GM23338 (cell line): ENCODE data around the gene FAM120A. TPM values are rescaled to one million over a fixed set of nuclear protein-coding genes. Genes with fewer than 3 reads are reported as not detected.

Experiments
- ATAC-seq: fragments of 200-7000 bp; cut with Tn5 transposase; 3 replicates; pipeline ENCODE4 v1.9.1; 2020
- DNase-seq: peaks from one replicate; pipeline ENCODE4 v3.0.0-alpha.2; 2015; ENCODE audit warnings: low spot score
- H2AFZ ChIP-seq: fragments of 200-600 bp; sonication (generic); 2 replicates; pipeline ENCODE4 v1.8.0; 2016; ENCODE audit warnings: antibody characterized with exemption, mild to moderate bottlenecking, moderate library complexity
- H3F3A ChIP-seq: fragments of 200-600 bp; sonication (generic); replicated peaks from 2 replicates; pipeline ENCODE4 v1.8.0; 2017; ENCODE audit warnings: antibody characterized with exemption, mixed run types, low read depth
- H3K27ac ChIP-seq: fragments of 200-600 bp; sonication (generic); 2 replicates; pipeline ENCODE4 v1.6.1; 2016; ENCODE audit warnings: low read depth
- H3K27me3 ChIP-seq: fragments of 200-600 bp; sonication (generic); 2 replicates; pipeline ENCODE4 v1.8.0; 2016; ENCODE audit warnings: mild to moderate bottlenecking, mixed run types, moderate library complexity; ENCODE audit not compliant: insufficient read depth
- H3K36me3 ChIP-seq: fragments of 200-600 bp; sonication (generic); 2 replicates; pipeline ENCODE4 v1.8.0; 2016; ENCODE audit warnings: mild to moderate bottlenecking; ENCODE audit not compliant: insufficient read depth
- H3K4me1 ChIP-seq: fragments of 200-600 bp; sonication (generic); 2 replicates; pipeline ENCODE4 v1.8.0; 2016; ENCODE audit warnings: mild to moderate bottlenecking, moderate library complexity; ENCODE audit not compliant: insufficient read depth
- H3K4me2 ChIP-seq: fragments of 200-600 bp; sonication (generic); 2 replicates; pipeline ENCODE4 v1.7.1; 2017; ENCODE audit warnings: mixed run types
- H3K4me3 ChIP-seq: fragments of 200-600 bp; sonication (generic); 2 replicates; pipeline ENCODE4 v1.6.1; 2016; ENCODE audit warnings: mixed run types
- H3K79me2 ChIP-seq: fragments of 200-600 bp; sonication (generic); replicated peaks from 2 replicates; pipeline ENCODE4 v1.8.0; 2017; ENCODE audit warnings: mild to moderate bottlenecking; ENCODE audit not compliant: insufficient read depth
- H3K9me2 ChIP-seq: fragments of 200-600 bp; sonication (generic); 2 replicates; pipeline ENCODE4 v1.8.0; 2017; ENCODE audit not compliant: insufficient read depth
- H4K20me1 ChIP-seq: fragments of 200-600 bp; sonication (generic); replicated peaks from 2 replicates; pipeline ENCODE4 v1.8.0; 2017; ENCODE audit warnings: mild to moderate bottlenecking; ENCODE audit not compliant: insufficient read depth
- H3K27ac Mint-ChIP-seq: 2 replicates; pipeline ENCODE4 v1.8.0; 2020; ENCODE audit warnings: inconsistent platforms, mild to moderate bottlenecking, moderate library complexity, mixed read lengths
- H3K27me3 Mint-ChIP-seq: 3 replicates; pipeline ENCODE4 v1.8.0; 2022; ENCODE audit warnings: low read depth, mild to moderate bottlenecking, moderate library complexity, mixed read lengths, inconsistent platforms; ENCODE audit not compliant: insufficient read depth, poor library complexity
- H3K36me3 Mint-ChIP-seq: 3 replicates; pipeline ENCODE4 v1.8.0; 2021; ENCODE audit warnings: low read depth, mild to moderate bottlenecking, inconsistent platforms, moderate library complexity, mixed read lengths
- H3K4me1 Mint-ChIP-seq: 3 replicates; pipeline ENCODE4 v1.8.0; 2020; ENCODE audit warnings: mild to moderate bottlenecking, inconsistent platforms, mixed read lengths
- H3K4me3 Mint-ChIP-seq: 3 replicates; pipeline ENCODE4 v1.8.0; 2021; ENCODE audit warnings: moderate library complexity, mild to moderate bottlenecking, inconsistent platforms, mixed read lengths
- H3K9me3 Mint-ChIP-seq: 3 replicates; pipeline ENCODE4 v1.8.0; 2020; ENCODE audit warnings: moderate library complexity, mild to moderate bottlenecking, inconsistent platforms, mixed read lengths
- CTCF ChIP-seq, 2 experiments: fragments of 200-600 bp in 1 of 2; sonication (generic) in 1 of 2; conservative IDR thresholded peaks; 2 replicates each; pipeline versions ENCODE4 v1.5.1 to v1.6.1; 2016 to 2017; ENCODE audit warnings: antibody characterized with exemption in 2 of 2, low read depth in 2 of 2, mild to moderate bottlenecking in 2 of 2, moderate library complexity in 1 of 2
- ETS1 ChIP-seq: IDR thresholded peaks from 2 replicates; pipeline ENCODE4 v1.6.1; 2016; ENCODE audit warnings: antibody characterized with exemption
- EZH2 ChIP-seq: fragments of 200-600 bp; sonication (generic); IDR thresholded peaks from one replicate; pipeline ENCODE4 v1.8.0; 2017; ENCODE audit warnings: antibody characterized with exemption, mild to moderate bottlenecking, low read depth; ENCODE audit not compliant: unreplicated experiment
- EZH2phosphoT487 ChIP-seq: fragments of 200-600 bp; sonication (generic); IDR thresholded peaks from one replicate; pipeline ENCODE4 v1.8.1; 2018; ENCODE audit warnings: antibody characterized with exemption; ENCODE audit not compliant: unreplicated experiment
- JUNB ChIP-seq: IDR thresholded peaks from one replicate; pipeline ENCODE4 v1.6.1; 2016; ENCODE audit warnings: antibody characterized with exemption; ENCODE audit not compliant: unreplicated experiment
- NANOG ChIP-seq: IDR thresholded peaks from 2 replicates; pipeline ENCODE4 v1.6.1; 2016; ENCODE audit warnings: antibody characterized with exemption, borderline replicate concordance
- POLR2AphosphoS5 ChIP-seq: IDR thresholded peaks from 2 replicates; pipeline ENCODE4 v1.6.1; 2016; ENCODE audit warnings: antibody characterized with exemption, low read depth
- REST ChIP-seq: IDR thresholded peaks from one replicate; pipeline ENCODE4 v1.6.1; 2018; ENCODE audit warnings: antibody characterized with exemption; ENCODE audit not compliant: unreplicated experiment
- STAT1 ChIP-seq: IDR thresholded peaks from one replicate; pipeline ENCODE4 v1.6.1; 2016; ENCODE audit warnings: antibody characterized with exemption; ENCODE audit not compliant: unreplicated experiment
- ZNF114 ChIP-seq: fragments of 250-450 bp; sonication (Bioruptor Pico); IDR thresholded peaks from 2 replicates; pipeline ENCODE4 v1.5.0; 2020; ENCODE audit warnings: mild to moderate bottlenecking, moderate library complexity
- ZNF331 ChIP-seq: fragments of 250-450 bp; sonication (Bioruptor Pico); IDR thresholded peaks from 2 replicates; pipeline ENCODE4 v1.5.0; 2020; ENCODE audit warnings: low read depth, mild to moderate bottlenecking, moderate library complexity
- ZNF462 ChIP-seq: fragments of 250-450 bp; sonication (Bioruptor Pico); IDR thresholded peaks from 2 replicates; pipeline ENCODE4 v1.5.0; 2020; ENCODE audit warnings: mild to moderate bottlenecking, moderate library complexity
- polyA plus RNA-seq: library from polyadenylated mRNA; unstranded; fragments of >200 nt; fragmentation: Nextera tagmentation; extraction: Ambion mirVana; gene quantifications from 2 replicates; pipeline ENCODE4 v1.2.1, GENCODE V29; 2016
- total RNA-seq: library from RNA; depleted of rRNA; stranded (reverse); fragments of >200 nt; shearing (Covaris generic); gene quantifications from 2 replicates; pipeline ENCODE4 v1.2.3, GENCODE V29; 2014

Gene FAM120A
- total and polyA plus RNA-seq, 2 experiments from 2014 or later: 28.2 to 52.5 TPM

GRCh38 chr9:93507768-93508167, 56.3 kb downstream of the FAM120A start:
- no peak overlapping the region for H3K4me3 ChIP-seq
- H3K27me3 Mint-ChIP-seq: no peaks in the 10 kb centered on the region
- H3K36me3 ChIP-seq: no peaks in the 10 kb centered on the region
- H3K27ac Mint-ChIP-seq: no peak overlapping the region
- no peaks in the 10 kb centered on the region for H3F3A ChIP-seq
- H3K27me3 ChIP-seq: no peaks in the 10 kb centered on the region
- H3K9me3 Mint-ChIP-seq: no peaks in the 10 kb centered on the region
- TF ChIP-seq ETS1 (no peak), POLR2AphosphoS5 (no peak), JUNB (no peak), NANOG (no peak), CTCF (conservative IDR thresholded peaks at IDR 0.05; ENCODE audit: low read depth in 2 of 2) (no peak), STAT1 (no peak), ZNF331 (CRISPR knock-in tag) (no peak), ZNF114 (CRISPR knock-in tag) (no peak), REST (no peak), ZNF462 (no peak), EZH2phosphoT487 (no peak), EZH2 (no peak)
- no peak overlapping the region for H3K27ac ChIP-seq
- H3K4me3 Mint-ChIP-seq: no peak overlapping the region
- DNase-seq (no peak), ATAC-seq (no peak)
- H4K20me1 ChIP-seq: peaks cover 38% of the 10 kb centered on the region; the same call in 1 of the 2 replicates
- H3K9me2 ChIP-seq: no peaks in the 10 kb centered on the region
- H3K79me2 ChIP-seq: peaks cover 78% of the 10 kb centered on the region
- peaks cover 15% of the 10 kb centered on the region; the same call in 1 of the 2 replicates for H3K4me1 ChIP-seq
- peaks cover 26% of the 10 kb centered on the region for H3K4me1 Mint-ChIP-seq
- H3K36me3 Mint-ChIP-seq: peaks cover 5% of the 10 kb centered on the region; the same call in 2 of the 3 replicates
- no peak overlapping the region for H2AFZ ChIP-seq
- no peak overlapping the region for H3K4me2 ChIP-seq
